ENCODE measurements around the gene ADIG.

GRCh38 chr20:38633577-38634093 is 52.6 kb downstream of the ADIG start:
- no peak for TF ChIP-seq POLR2A (IDR thresholded peaks at IDR 0.05; ENCODE audit: low read length)
- TF ChIP-seq GATA1 (IDR thresholded peaks at IDR 0.05; ENCODE audit: low read depth, low read length) = no peak

Data from erythroblast (primary cell).